Mesenchymal stem cell (in vitro differentiated cells and primary cell): ENCODE results near the gene ADRM1.

Experiments used
- DNase-seq: peaks from one replicate; pipeline ENCODE4 v3.0.0-alpha.2; 2013
- H2AFZ ChIP-seq: one replicate; pipeline ENCODE4 v1.6.1; 2013; ENCODE audit warnings: low read depth, mild to moderate bottlenecking, control low read depth, inconsistent platforms, low read length, moderate library complexity
- H2AK5ac ChIP-seq: 2 replicates; pipeline ENCODE4 v1.6.1; 2013; ENCODE audit warnings: low read length, moderate library complexity, mild to moderate bottlenecking, inconsistent platforms; ENCODE audit not compliant: severe bottlenecking
- H2BK120ac ChIP-seq: one replicate; pipeline ENCODE4 v1.6.1; 2013; ENCODE audit warnings: low read depth, mild to moderate bottlenecking, inconsistent platforms, low read length, moderate library complexity
- H2BK12ac ChIP-seq, 2 experiments: one replicate each; pipeline ENCODE4 v1.6.1; 2013; ENCODE audit warnings: inconsistent platforms in 2 of 2, low read length in 2 of 2, mild to moderate bottlenecking in 2 of 2, moderate library complexity in 2 of 2, control low read depth in 1 of 2
- H2BK15ac ChIP-seq: one replicate; pipeline ENCODE4 v1.6.1; 2013; ENCODE audit warnings: mild to moderate bottlenecking, low read depth, inconsistent platforms; ENCODE audit not compliant: poor library complexity, severe bottlenecking
- H2BK5ac ChIP-seq: 2 replicates; pipeline ENCODE4 v1.6.1; 2013; ENCODE audit warnings: low read depth, mild to moderate bottlenecking, low read length, control low read depth, inconsistent platforms; ENCODE audit not compliant: poor library complexity, severe bottlenecking
- H3K14ac ChIP-seq, 2 experiments: one replicate each; pipeline ENCODE4 v1.6.1; 2013; ENCODE audit warnings: inconsistent platforms in 2 of 2, low read length in 2 of 2, control low read depth in 1 of 2, mild to moderate bottlenecking in 1 of 2, moderate library complexity in 1 of 2
- H3K18ac ChIP-seq, 2 experiments: one replicate each; pipeline ENCODE4 v1.6.1; 2013; ENCODE audit warnings: inconsistent platforms in 2 of 2, low read length in 2 of 2, control low read depth in 1 of 2, low read depth in 1 of 2, mild to moderate bottlenecking in 1 of 2
- H3K23ac ChIP-seq, 2 experiments: one replicate each; pipeline ENCODE4 v1.6.1; 2013; ENCODE audit warnings: inconsistent platforms in 2 of 2, low read length in 2 of 2, mild to moderate bottlenecking in 2 of 2, moderate library complexity in 2 of 2, control low read depth in 1 of 2
- H3K27ac ChIP-seq: 2 replicates; pipeline ENCODE4 v1.5.1; 2013; ENCODE audit warnings: mild to moderate bottlenecking, moderate library complexity, low read length, control low read depth, inconsistent platforms; ENCODE audit not compliant: poor library complexity, severe bottlenecking
- H3K27me3 ChIP-seq, 2 experiments: 2 replicates each; pipeline versions ENCODE4 v1.6.1 to v1.7.0; 2013; ENCODE audit warnings: low read length in 2 of 2, mild to moderate bottlenecking in 2 of 2, moderate library complexity in 2 of 2, control low read depth in 1 of 2, inconsistent platforms in 1 of 2; ENCODE audit not compliant: control insufficient read depth in 1 of 2, insufficient read depth in 1 of 2
- H3K36me3 ChIP-seq, 2 experiments: 2 replicates each; pipeline versions ENCODE4 v1.6.1 to v1.7.0; 2013; ENCODE audit warnings: low read length in 2 of 2, control low read depth in 1 of 2, inconsistent platforms in 1 of 2, low read depth in 1 of 2, mild to moderate bottlenecking in 1 of 2; ENCODE audit not compliant: insufficient read depth in 2 of 2, control insufficient read depth in 1 of 2
- H3K4ac ChIP-seq, 2 experiments: one replicate each; pipeline ENCODE4 v1.6.1; 2013; ENCODE audit warnings: inconsistent platforms in 2 of 2, low read length in 2 of 2, mild to moderate bottlenecking in 2 of 2, moderate library complexity in 2 of 2, control low read depth in 1 of 2, low read depth in 1 of 2
- H3K4me1 ChIP-seq: 2 replicates; pipeline ENCODE4 v1.6.1; 2013; ENCODE audit warnings: low read depth, low read length, control low read depth; ENCODE audit not compliant: control insufficient read depth, insufficient read depth
- H3K4me2 ChIP-seq: 2 replicates; pipeline ENCODE4 v1.6.1; 2013; ENCODE audit warnings: low read length, mild to moderate bottlenecking, inconsistent platforms; ENCODE audit not compliant: poor library complexity, severe bottlenecking
- H3K4me3 ChIP-seq, 2 experiments: 2 replicates each; pipeline versions ENCODE4 v1.5.1 to v1.7.0; 2013; ENCODE audit warnings: low read length in 2 of 2, mild to moderate bottlenecking in 2 of 2, control low read depth in 1 of 2, low read depth in 1 of 2; ENCODE audit not compliant: insufficient read depth in 1 of 2
- H3K79me1 ChIP-seq: replicated peaks from 2 replicates; pipeline ENCODE4 v1.6.1; 2013; ENCODE audit warnings: mild to moderate bottlenecking, control low read depth, low read length, inconsistent platforms; ENCODE audit not compliant: poor library complexity, severe bottlenecking
- H3K9ac ChIP-seq: 2 replicates; pipeline ENCODE4 v1.7.0; 2013; ENCODE audit warnings: mild to moderate bottlenecking, low read length, moderate library complexity
- H3K9me3 ChIP-seq: 2 replicates; pipeline ENCODE4 v1.7.0; 2013; ENCODE audit warnings: mild to moderate bottlenecking, low read length; ENCODE audit not compliant: control insufficient read depth
- H4K8ac ChIP-seq: one replicate; pipeline ENCODE4 v1.6.1; 2013; ENCODE audit warnings: inconsistent platforms, mild to moderate bottlenecking, low read length, moderate library complexity
- H4K91ac ChIP-seq: one replicate; pipeline ENCODE4 v1.6.1; 2013; ENCODE audit warnings: mild to moderate bottlenecking, low read length, inconsistent platforms
- WGBS: methylation state at CpG from one replicate; pipeline ENCODE4 v1.1.7; 2013; ENCODE audit warnings: mixed read lengths; 5-methylcytosine and 5-hydroxymethylcytosine counted together

Gene ADRM1

GRCh38 chr20:62276439-62276838 is 26.4 kb upstream of the ADRM1 start:
- 79% methylated on average over 6 of the region's 6 CpGs for WGBS
- H3K27ac ChIP-seq: no peak overlapping the region
- H2BK15ac ChIP-seq: no peak overlapping the region
- no peak overlapping the region for H3K9ac ChIP-seq
- no peak overlapping the region for H3K4me2 ChIP-seq
- DNase-seq: no peak
- H3K4ac ChIP-seq: no peak overlapping the region
- no peaks in the 10 kb centered on the region for H3K9me3 ChIP-seq
- no peak overlapping the region for H2BK120ac ChIP-seq
- peaks cover 13% of the 10 kb centered on the region for H3K79me1 ChIP-seq
- no peak overlapping the region for H3K23ac ChIP-seq
- H3K36me3 ChIP-seq: peaks cover 70 to 85% of the 10 kb centered on the region in 2 experiments
- no peak overlapping the region for H2BK12ac ChIP-seq
- no peak overlapping the region for H2BK5ac ChIP-seq
- no peaks in the 10 kb centered on the region for H3K4me1 ChIP-seq
- H4K8ac ChIP-seq: no peak overlapping the region
- H3K14ac ChIP-seq: no peak overlapping the region
- no peak overlapping the region for H3K4me3 ChIP-seq
- no peak overlapping the region for H2AK5ac ChIP-seq
- H3K27me3 ChIP-seq: no peaks in the 10 kb centered on the region
- H3K18ac ChIP-seq: no peak overlapping the region
- H2AFZ ChIP-seq: no peak overlapping the region
- no peak overlapping the region for H4K91ac ChIP-seq

DNA sequence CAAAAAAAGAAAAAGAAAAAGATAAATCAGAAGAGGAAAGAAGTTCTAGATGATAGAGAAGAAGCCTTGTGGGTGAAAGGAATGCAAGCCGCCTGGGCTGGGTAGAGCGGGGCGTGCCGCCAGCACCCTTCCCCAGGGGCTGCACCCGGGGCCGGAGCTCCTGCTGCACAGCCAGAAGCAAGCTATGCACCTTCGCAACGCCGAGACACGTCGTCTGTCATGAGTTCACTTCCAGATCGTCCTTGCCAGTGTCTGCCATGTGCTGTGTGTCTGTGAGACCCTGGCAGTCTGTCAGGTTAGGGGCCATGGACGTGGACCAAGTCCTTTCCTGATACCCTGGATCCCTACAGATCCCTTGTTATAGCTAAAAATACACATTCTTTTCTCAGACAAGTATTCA is 25.5 kb upstream of the ADRM1 start:
- Histone ChIP-seq H3K27me3 (no peaks in the 10 kb centered on the region), H3K4me1 (no peaks in the 10 kb centered on the region), H3K9ac (no peak overlapping the region), H3K79me1 (peaks cover 14% of the 10 kb centered on the region), H2BK5ac (no peak overlapping the region), H2BK12ac (no peak overlapping the region), H4K91ac (no peak overlapping the region), H3K27ac (no peak overlapping the region), H3K14ac (no peak overlapping the region), H3K36me3 (peaks cover 73 to 85% of the 10 kb centered on the region in 2 experiments), H2BK120ac (no peak overlapping the region), H2BK15ac (no peak overlapping the region), H3K23ac (no peak overlapping the region), H3K9me3 (no peaks in the 10 kb centered on the region), H4K8ac (no peak overlapping the region), H3K4me2 (no peak overlapping the region), H2AK5ac (no peak overlapping the region), H3K4ac (no peak overlapping the region), H3K18ac (no peak overlapping the region), H2AFZ (no peak overlapping the region), H3K4me3 (no peak overlapping the region)
- 89% methylated on average over 13 of the region's 13 CpGs for WGBS
- no peak for DNase-seq

GRCh38 chr20:62280303-62280702 is 22.5 kb upstream of the ADRM1 start:
- WGBS: 95% methylated on average over 3 of the region's 4 CpGs

GRCh38 chr20:62281161-62281933 is 21.4 kb upstream of the ADRM1 start:
- Histone ChIP-seq H2AFZ (no peak overlapping the region), H3K9ac (no peak overlapping the region), H3K4me1 (no peaks in the 10 kb centered on the region), H2BK12ac (no peak overlapping the region), H3K9me3 (no peaks in the 10 kb centered on the region), H3K27ac (no peak overlapping the region), H3K14ac (no peak overlapping the region), H3K23ac (no peak overlapping the region), H4K8ac (no peak overlapping the region), H2BK120ac (no peak overlapping the region), H2BK5ac (no peak overlapping the region), H3K4me2 (no peak overlapping the region), H3K4ac (no peak overlapping the region), H2AK5ac (no peak overlapping the region), H3K18ac (no peak overlapping the region), H3K79me1 (peaks cover 15% of the 10 kb centered on the region), H3K27me3 (no peaks in the 10 kb centered on the region), H3K4me3 (no peak overlapping the region), H3K36me3 (peaks cover 85 to 87% of the 10 kb centered on the region in 2 experiments), H4K91ac (no peak overlapping the region), H2BK15ac (no peak overlapping the region)
- WGBS: 96% methylated on average over 31 of the region's 31 CpGs
- no peak for DNase-seq

More at GRCh38 chr20:62280303-62280702, 22.5 kb upstream of the ADRM1 start:
- no peak overlapping the region for H2BK12ac ChIP-seq
- H3K9ac ChIP-seq: no peak overlapping the region
- H2BK5ac ChIP-seq: no peak overlapping the region
- H3K27ac ChIP-seq: no peak overlapping the region
- no peaks in the 10 kb centered on the region for H3K4me1 ChIP-seq
- no peak overlapping the region for H4K8ac ChIP-seq
- H3K4me2 ChIP-seq: no peak overlapping the region
- no peak overlapping the region for H2AFZ ChIP-seq
- no peak overlapping the region for H2BK15ac ChIP-seq
- H2BK120ac ChIP-seq: no peak overlapping the region
- H4K91ac ChIP-seq: no peak overlapping the region
- DNase-seq: no peak
- H3K79me1 ChIP-seq: peaks cover 16% of the 10 kb centered on the region
- H2AK5ac ChIP-seq: no peak overlapping the region
- peaks cover 82 to 85% of the 10 kb centered on the region in 2 experiments for H3K36me3 ChIP-seq
- H3K23ac ChIP-seq: no peak overlapping the region
- no peaks in the 10 kb centered on the region for H3K27me3 ChIP-seq
- no peak overlapping the region for H3K14ac ChIP-seq
- no peak overlapping the region for H3K4ac ChIP-seq
- no peak overlapping the region for H3K18ac ChIP-seq
- no peak overlapping the region for H3K4me3 ChIP-seq
- H3K9me3 ChIP-seq: no peaks in the 10 kb centered on the region
